ENCODE data around the gene KCNQ2. TPM values are rescaled to one million over a fixed set of nuclear protein-coding genes. Genes with fewer than 3 reads are reported as not detected.

Gene KCNQ2
- total and polyA plus RNA-seq, 4 donors, result not detected

DNA sequence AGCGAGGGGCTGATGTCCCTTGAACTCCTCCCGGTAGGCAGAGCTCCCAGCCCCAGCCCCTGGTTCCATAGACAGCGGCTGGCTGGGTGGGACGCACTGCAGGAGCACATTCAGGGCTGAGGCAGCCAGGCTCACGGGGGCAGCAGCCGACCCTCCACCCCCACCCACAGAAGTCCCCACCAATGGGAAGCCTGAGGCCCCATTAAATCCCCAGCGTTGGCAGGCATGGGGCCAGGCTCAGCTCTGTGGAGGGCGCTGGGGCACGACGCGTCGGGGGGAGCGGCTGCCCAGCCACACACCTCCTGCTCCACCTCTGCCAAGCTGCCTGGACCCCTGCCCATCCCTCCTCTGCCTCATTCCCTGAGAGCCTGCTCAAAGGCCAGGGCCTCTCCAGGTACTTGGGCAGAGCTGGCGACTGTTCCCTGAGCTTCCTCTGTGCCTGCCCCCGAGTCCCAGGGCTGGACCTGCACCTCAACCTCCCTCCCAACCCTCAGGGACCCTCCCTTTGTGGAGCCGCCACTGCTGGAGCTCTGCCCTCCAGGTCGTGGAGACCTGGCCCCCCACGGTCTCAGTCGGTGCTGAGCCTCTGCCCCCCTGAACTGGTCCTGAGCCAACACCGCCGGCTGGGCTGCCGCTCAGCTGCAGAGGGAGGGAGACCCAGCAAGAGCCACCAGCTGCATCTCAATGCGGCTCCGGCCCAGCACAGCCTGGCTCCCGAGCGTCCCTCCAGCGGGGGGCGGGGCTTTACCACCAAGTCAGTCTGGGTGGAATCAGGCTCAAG, 120.5 kb downstream of the KCNQ2 start:
- TF ChIP-seq, protein P1, sequence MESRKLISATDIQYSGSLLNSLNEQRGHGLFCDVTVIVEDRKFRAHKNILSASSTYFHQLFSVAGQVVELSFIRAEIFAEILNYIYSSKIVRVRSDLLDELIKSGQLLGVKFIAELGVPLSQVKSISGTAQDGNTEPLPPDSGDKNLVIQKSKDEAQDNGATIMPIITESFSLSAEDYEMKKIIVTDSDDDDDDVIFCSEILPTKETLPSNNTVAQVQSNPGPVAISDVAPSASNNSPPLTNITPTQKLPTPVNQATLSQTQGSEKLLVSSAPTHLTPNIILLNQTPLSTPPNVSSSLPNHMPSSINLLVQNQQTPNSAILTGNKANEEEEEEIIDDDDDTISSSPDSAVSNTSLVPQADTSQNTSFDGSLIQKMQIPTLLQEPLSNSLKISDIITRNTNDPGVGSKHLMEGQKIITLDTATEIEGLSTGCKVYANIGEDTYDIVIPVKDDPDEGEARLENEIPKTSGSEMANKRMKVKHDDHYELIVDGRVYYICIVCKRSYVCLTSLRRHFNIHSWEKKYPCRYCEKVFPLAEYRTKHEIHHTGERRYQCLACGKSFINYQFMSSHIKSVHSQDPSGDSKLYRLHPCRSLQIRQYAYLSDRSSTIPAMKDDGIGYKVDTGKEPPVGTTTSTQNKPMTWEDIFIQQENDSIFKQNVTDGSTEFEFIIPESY (IDR thresholded peaks at IDR 0.05), result no peak
- TF ChIP-seq, protein P2, sequence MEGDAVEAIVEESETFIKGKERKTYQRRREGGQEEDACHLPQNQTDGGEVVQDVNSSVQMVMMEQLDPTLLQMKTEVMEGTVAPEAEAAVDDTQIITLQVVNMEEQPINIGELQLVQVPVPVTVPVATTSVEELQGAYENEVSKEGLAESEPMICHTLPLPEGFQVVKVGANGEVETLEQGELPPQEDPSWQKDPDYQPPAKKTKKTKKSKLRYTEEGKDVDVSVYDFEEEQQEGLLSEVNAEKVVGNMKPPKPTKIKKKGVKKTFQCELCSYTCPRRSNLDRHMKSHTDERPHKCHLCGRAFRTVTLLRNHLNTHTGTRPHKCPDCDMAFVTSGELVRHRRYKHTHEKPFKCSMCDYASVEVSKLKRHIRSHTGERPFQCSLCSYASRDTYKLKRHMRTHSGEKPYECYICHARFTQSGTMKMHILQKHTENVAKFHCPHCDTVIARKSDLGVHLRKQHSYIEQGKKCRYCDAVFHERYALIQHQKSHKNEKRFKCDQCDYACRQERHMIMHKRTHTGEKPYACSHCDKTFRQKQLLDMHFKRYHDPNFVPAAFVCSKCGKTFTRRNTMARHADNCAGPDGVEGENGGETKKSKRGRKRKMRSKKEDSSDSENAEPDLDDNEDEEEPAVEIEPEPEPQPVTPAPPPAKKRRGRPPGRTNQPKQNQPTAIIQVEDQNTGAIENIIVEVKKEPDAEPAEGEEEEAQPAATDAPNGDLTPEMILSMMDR (IDR thresholded peaks at IDR 0.05; ENCODE audit: low read depth, low read length, missing input control), result no peak
- TF ChIP-seq RXRA (IDR thresholded peaks at IDR 0.05) (no peak), EGR1 (IDR thresholded peaks at IDR 0.05; ENCODE audit: low read depth in 2 of 2) (no peak)
- no peak overlapping the region for H3K4me3 ChIP-seq (ENCODE audit: low read depth in 1 of 3, low read length in 3 of 3)
- H3K4me1 ChIP-seq (ENCODE audit: control insufficient read depth in 4 of 4, insufficient read depth in 4 of 4, low read length in 3 of 4), result peaks cover 0 to 21% (median 10%) of the 10 kb centered on the region in 4 donors
- H3K9ac ChIP-seq (ENCODE audit: low read depth in 1 of 2, low read length in 2 of 2), result no peak overlapping the region
- H3K36me3 ChIP-seq (ENCODE audit: control insufficient read depth in 4 of 4, insufficient read depth in 3 of 4, low read depth in 1 of 4, low read length in 3 of 4), result peaks cover 0 to 4% (median 0%) of the 10 kb centered on the region in 4 donors
- no peaks in the 10 kb centered on the region for H3K27me3 ChIP-seq (ENCODE audit: control insufficient read depth in 4 of 4, insufficient read depth in 4 of 4, low read length in 3 of 4)
- H3K27ac ChIP-seq (ENCODE audit: low read depth in 1 of 2, low read length in 2 of 2), result no peak overlapping the region
- DNase-seq (ENCODE audit: low spot score), result no peak
- no peaks in the 10 kb centered on the region for H3K9me3 ChIP-seq (ENCODE audit: control insufficient read depth in 4 of 4, low read length in 3 of 4)
- WGBS, result 43% methylated on average over 28 of the region's 28 CpGs

DNA sequence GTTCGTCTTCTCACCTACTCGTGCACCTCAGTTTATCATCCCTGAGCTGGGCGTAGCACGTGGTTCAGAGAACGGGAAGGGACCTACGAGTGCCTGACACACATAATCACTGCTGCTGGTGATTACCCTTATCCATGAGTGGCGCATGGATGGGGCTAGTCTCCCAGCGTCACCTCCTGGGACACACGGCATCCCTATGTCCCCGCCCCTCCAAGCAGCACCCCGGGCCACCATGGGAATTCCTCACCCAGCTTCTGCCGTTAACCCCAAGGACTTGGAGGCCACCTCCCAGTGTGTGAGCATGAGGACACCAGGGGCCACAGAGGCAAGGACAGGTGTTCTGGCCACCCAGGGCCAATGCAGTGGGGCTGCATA, 121.1 kb downstream of the KCNQ2 start:
- H3K36me3 ChIP-seq (ENCODE audit: control insufficient read depth in 4 of 4, insufficient read depth in 3 of 4, low read depth in 1 of 4, low read length in 3 of 4), result peaks cover 0 to 4% (median 0%) of the 10 kb centered on the region in 4 donors
- H3K4me3 ChIP-seq (ENCODE audit: low read depth in 1 of 3, low read length in 3 of 3), result no peak overlapping the region
- H3K9ac ChIP-seq (ENCODE audit: low read depth in 1 of 2, low read length in 2 of 2), result no peak overlapping the region
- no peaks in the 10 kb centered on the region for H3K27me3 ChIP-seq (ENCODE audit: control insufficient read depth in 4 of 4, insufficient read depth in 4 of 4, low read length in 3 of 4)
- TF ChIP-seq, protein P2 (IDR thresholded peaks at IDR 0.05; ENCODE audit: low read depth, low read length, missing input control), result no peak
- no peak for TF ChIP-seq EGR1 (IDR thresholded peaks at IDR 0.05; ENCODE audit: low read depth in 2 of 2)
- no peak for TF ChIP-seq YY1 (IDR thresholded peaks at IDR 0.05)
- TF ChIP-seq, protein P3, sequence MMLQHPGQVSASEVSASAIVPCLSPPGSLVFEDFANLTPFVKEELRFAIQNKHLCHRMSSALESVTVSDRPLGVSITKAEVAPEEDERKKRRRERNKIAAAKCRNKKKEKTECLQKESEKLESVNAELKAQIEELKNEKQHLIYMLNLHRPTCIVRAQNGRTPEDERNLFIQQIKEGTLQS (IDR thresholded peaks at IDR 0.05), result no peak
- no peak for TF ChIP-seq HNF4A (conservative IDR thresholded peaks at IDR 0.05)
- TF ChIP-seq TAF1 (conservative IDR thresholded peaks at IDR 0.05), result no peak
- no peak for TF ChIP-seq RXRA (IDR thresholded peaks at IDR 0.05)
- no peak for TF ChIP-seq RAD21 (IDR thresholded peaks at IDR 0.05)
- no peak for TF ChIP-seq JUND (IDR thresholded peaks at IDR 0.05)
- TF ChIP-seq, protein P1 (IDR thresholded peaks at IDR 0.05), result no peak
- TF ChIP-seq FOXA2 (IDR thresholded peaks at IDR 0.05), result no peak
- TF ChIP-seq HNF4G (IDR thresholded peaks at IDR 0.05), result no peak
- no peak for TF ChIP-seq NR2F2 (IDR thresholded peaks at IDR 0.05)
- TF ChIP-seq, protein P4, sequence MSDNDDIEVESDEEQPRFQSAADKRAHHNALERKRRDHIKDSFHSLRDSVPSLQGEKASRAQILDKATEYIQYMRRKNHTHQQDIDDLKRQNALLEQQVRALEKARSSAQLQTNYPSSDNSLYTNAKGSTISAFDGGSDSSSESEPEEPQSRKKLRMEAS (IDR thresholded peaks at IDR 0.05), result no peak
- TF ChIP-seq GABPA (IDR thresholded peaks at IDR 0.05 in 1 of 2, conservative IDR thresholded peaks at IDR 0.05 in 1 of 2), result no peak
- TF ChIP-seq, protein P5, sequence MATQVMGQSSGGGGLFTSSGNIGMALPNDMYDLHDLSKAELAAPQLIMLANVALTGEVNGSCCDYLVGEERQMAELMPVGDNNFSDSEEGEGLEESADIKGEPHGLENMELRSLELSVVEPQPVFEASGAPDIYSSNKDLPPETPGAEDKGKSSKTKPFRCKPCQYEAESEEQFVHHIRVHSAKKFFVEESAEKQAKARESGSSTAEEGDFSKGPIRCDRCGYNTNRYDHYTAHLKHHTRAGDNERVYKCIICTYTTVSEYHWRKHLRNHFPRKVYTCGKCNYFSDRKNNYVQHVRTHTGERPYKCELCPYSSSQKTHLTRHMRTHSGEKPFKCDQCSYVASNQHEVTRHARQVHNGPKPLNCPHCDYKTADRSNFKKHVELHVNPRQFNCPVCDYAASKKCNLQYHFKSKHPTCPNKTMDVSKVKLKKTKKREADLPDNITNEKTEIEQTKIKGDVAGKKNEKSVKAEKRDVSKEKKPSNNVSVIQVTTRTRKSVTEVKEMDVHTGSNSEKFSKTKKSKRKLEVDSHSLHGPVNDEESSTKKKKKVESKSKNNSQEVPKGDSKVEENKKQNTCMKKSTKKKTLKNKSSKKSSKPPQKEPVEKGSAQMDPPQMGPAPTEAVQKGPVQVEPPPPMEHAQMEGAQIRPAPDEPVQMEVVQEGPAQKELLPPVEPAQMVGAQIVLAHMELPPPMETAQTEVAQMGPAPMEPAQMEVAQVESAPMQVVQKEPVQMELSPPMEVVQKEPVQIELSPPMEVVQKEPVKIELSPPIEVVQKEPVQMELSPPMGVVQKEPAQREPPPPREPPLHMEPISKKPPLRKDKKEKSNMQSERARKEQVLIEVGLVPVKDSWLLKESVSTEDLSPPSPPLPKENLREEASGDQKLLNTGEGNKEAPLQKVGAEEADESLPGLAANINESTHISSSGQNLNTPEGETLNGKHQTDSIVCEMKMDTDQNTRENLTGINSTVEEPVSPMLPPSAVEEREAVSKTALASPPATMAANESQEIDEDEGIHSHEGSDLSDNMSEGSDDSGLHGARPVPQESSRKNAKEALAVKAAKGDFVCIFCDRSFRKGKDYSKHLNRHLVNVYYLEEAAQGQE (IDR thresholded peaks at IDR 0.05), result no peak
- TF ChIP-seq FOXA1 (IDR thresholded peaks at IDR 0.05), result no peak
- TF ChIP-seq SP1 (IDR thresholded peaks at IDR 0.05), result no peak
- no peak overlapping the region for H3K27ac ChIP-seq (ENCODE audit: low read depth in 1 of 2, low read length in 2 of 2)
- no peaks in the 10 kb centered on the region for H3K9me3 ChIP-seq (ENCODE audit: control insufficient read depth in 4 of 4, low read length in 3 of 4)
- WGBS, result 88% methylated on average over 12 of the region's 12 CpGs
- no peak for DNase-seq (ENCODE audit: low spot score)
- peaks cover 0 to 28% (median 16%) of the 10 kb centered on the region in 4 donors for H3K4me1 ChIP-seq (ENCODE audit: control insufficient read depth in 4 of 4, insufficient read depth in 4 of 4, low read length in 3 of 4)
